MM.1S (cell line): ENCODE measurements around the gene DSCAM.

ENCODE experiments used
- EZH2 ChIP-seq: fragments of 300-600 bp; sonication (generic); optimal IDR thresholded peaks from 2 replicates; pipeline ENCODE3; 2017; ENCODE audit warnings: low read depth, mild to moderate bottlenecking, antibody characterized with exemption, low read length, mixed read lengths
- EZH2phosphoT487 ChIP-seq: fragments of 300-600 bp; sonication (generic); IDR thresholded peaks from 2 replicates; pipeline ENCODE4 v1.6.1; 2018; ENCODE audit warnings: antibody characterized with exemption, low read length
- TF ChIP-seq, protein P1 (sequence below): fragments of 300-600 bp; sonication (generic); IDR thresholded peaks from 2 replicates; pipeline ENCODE4 v1.5.1; 2016; ENCODE audit warnings: antibody characterized with exemption, low read length, mixed read lengths

- TF ChIP-seq EZH2 (no peak), EZH2phosphoT487 (no peak)
- TF ChIP-seq, protein P1, sequence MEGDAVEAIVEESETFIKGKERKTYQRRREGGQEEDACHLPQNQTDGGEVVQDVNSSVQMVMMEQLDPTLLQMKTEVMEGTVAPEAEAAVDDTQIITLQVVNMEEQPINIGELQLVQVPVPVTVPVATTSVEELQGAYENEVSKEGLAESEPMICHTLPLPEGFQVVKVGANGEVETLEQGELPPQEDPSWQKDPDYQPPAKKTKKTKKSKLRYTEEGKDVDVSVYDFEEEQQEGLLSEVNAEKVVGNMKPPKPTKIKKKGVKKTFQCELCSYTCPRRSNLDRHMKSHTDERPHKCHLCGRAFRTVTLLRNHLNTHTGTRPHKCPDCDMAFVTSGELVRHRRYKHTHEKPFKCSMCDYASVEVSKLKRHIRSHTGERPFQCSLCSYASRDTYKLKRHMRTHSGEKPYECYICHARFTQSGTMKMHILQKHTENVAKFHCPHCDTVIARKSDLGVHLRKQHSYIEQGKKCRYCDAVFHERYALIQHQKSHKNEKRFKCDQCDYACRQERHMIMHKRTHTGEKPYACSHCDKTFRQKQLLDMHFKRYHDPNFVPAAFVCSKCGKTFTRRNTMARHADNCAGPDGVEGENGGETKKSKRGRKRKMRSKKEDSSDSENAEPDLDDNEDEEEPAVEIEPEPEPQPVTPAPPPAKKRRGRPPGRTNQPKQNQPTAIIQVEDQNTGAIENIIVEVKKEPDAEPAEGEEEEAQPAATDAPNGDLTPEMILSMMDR: no peak
These were observed 729.7 kb downstream of the DSCAM start for GRCh38 chr21:40117236-40117635.
